Activated T-helper 17 cell treated with anti-CD3 and anti-CD28 coated beads, Interleukin-2, amount 50 U/mL, for 72 hours (primary cell): Measurements from ENCODE around the gene TAP1. TPM values are rescaled to one million over a fixed set of nuclear protein-coding genes. Genes with fewer than 3 reads are reported as not detected.

Experiments used
- ATAC-seq: fragments of 150-1000 bp; cut with Tn5 transposase; replicated peaks from 2 replicates; pipeline ENCODE4 v1.10.0; 2021; ENCODE audit warnings: mild to moderate bottlenecking, moderate library complexity
- H3K27ac Mint-ChIP-seq: one replicate; pipeline ENCODE4 v1.8.0; 2022; ENCODE audit warnings: mixed read lengths
- H3K27me3 Mint-ChIP-seq: one replicate; pipeline ENCODE4 v1.8.0; 2022; ENCODE audit warnings: mixed read lengths
- H3K36me3 Mint-ChIP-seq: one replicate; pipeline ENCODE4 v1.8.0; 2022; ENCODE audit warnings: low read depth, mild to moderate bottlenecking, mixed read lengths
- H3K4me1 Mint-ChIP-seq: one replicate; pipeline ENCODE4 v1.8.0; 2022; ENCODE audit warnings: mixed read lengths
- H3K4me3 Mint-ChIP-seq: one replicate; pipeline ENCODE4 v1.8.0; 2022; ENCODE audit warnings: mild to moderate bottlenecking, mixed read lengths
- H3K9me3 Mint-ChIP-seq: one replicate; pipeline ENCODE4 v1.8.0; 2022; ENCODE audit warnings: mixed read lengths
- total RNA-seq, 2 donors: library from RNA; stranded (reverse); gene quantifications; one replicate each; pipeline ENCODE4 v1.2.3, GENCODE V29; 2022

The TAP1 gene
- total RNA-seq, 2 donors from 2014 or later, result 302 to 387 TPM

- Mint-ChIP-seq H3K4me3 (peak overlapping the region; percentile 95), H3K9me3 (peaks cover 3% of the 10 kb centered on the region), H3K27ac (peak overlapping the region; percentile 93), H3K36me3 (peaks cover 95% of the 10 kb centered on the region), H3K27me3 (no peaks in the 10 kb centered on the region), H3K4me1 (peaks cover 51% of the 10 kb centered on the region)
- ATAC-seq, result no peak
Observed at GRCh38 chr6:32852018-32852843, 1.3 kb downstream of the TAP1 start.

- Mint-ChIP-seq H3K9me3 (peaks cover 3% of the 10 kb centered on the region), H3K36me3 (peaks cover 95% of the 10 kb centered on the region), H3K27me3 (no peaks in the 10 kb centered on the region), H3K27ac (peak overlapping the region; percentile 93), H3K4me3 (peak overlapping the region; percentile 95), H3K4me1 (peaks cover 46% of the 10 kb centered on the region)
- ATAC-seq, result no peak
Observed at GRCh38 chr6:32851025-32851424, 2.5 kb downstream of the TAP1 start.

- Mint-ChIP-seq H3K36me3 (peaks cover 95% of the 10 kb centered on the region), H3K27me3 (no peaks in the 10 kb centered on the region), H3K27ac (peak overlapping the region; percentile 100), H3K4me1 (peaks cover 42% of the 10 kb centered on the region), H3K4me3 (peak overlapping the region; percentile 95), H3K9me3 (peaks cover 3% of the 10 kb centered on the region)
- no peak for ATAC-seq
Observed at GRCh38 chr6:32849126-32849525, 4.4 kb downstream of the TAP1 start.

- peak overlapping the region; percentile 100 for H3K27ac Mint-ChIP-seq
- peak overlapping the region; percentile 95 for H3K4me3 Mint-ChIP-seq
- ATAC-seq, result no peak
- peaks cover 3% of the 10 kb centered on the region for H3K9me3 Mint-ChIP-seq
- peaks cover 100% of the 10 kb centered on the region for H3K36me3 Mint-ChIP-seq
- H3K27me3 Mint-ChIP-seq, result no peaks in the 10 kb centered on the region
- H3K4me1 Mint-ChIP-seq, result peaks cover 42% of the 10 kb centered on the region
Observed at GRCh38 chr6:32847795-32848194, 5.7 kb downstream of the TAP1 start.

GRCh38 chr6:32847004-32847403 is 6.5 kb downstream of the TAP1 start:
- peaks cover 100% of the 10 kb centered on the region for H3K36me3 Mint-ChIP-seq
- peaks cover 46% of the 10 kb centered on the region for H3K4me1 Mint-ChIP-seq
- H3K4me3 Mint-ChIP-seq, result peak overlapping the region; percentile 95
- ATAC-seq, result no peak
- H3K9me3 Mint-ChIP-seq, result peaks cover 3% of the 10 kb centered on the region
- no peaks in the 10 kb centered on the region for H3K27me3 Mint-ChIP-seq
- H3K27ac Mint-ChIP-seq, result peak overlapping the region; percentile 100

GRCh38 chr6:32845384-32845884 is 8.1 kb downstream of the TAP1 start:
- Mint-ChIP-seq H3K27me3 (no peaks in the 10 kb centered on the region), H3K27ac (peak overlapping the region; percentile 100), H3K9me3 (peaks cover 3% of the 10 kb centered on the region), H3K36me3 (peaks cover 100% of the 10 kb centered on the region), H3K4me1 (peaks cover 50% of the 10 kb centered on the region), H3K4me3 (peak overlapping the region; percentile 95)
- peak; percentile 27 for ATAC-seq

- H3K4me1 Mint-ChIP-seq, result peaks cover 49% of the 10 kb centered on the region
- peaks cover 100% of the 10 kb centered on the region for H3K36me3 Mint-ChIP-seq
- peak; percentile 0 for ATAC-seq
- peaks cover 3% of the 10 kb centered on the region for H3K9me3 Mint-ChIP-seq
- no peaks in the 10 kb centered on the region for H3K27me3 Mint-ChIP-seq
- H3K27ac Mint-ChIP-seq, result peak overlapping the region; percentile 100
- peak overlapping the region; percentile 95 for H3K4me3 Mint-ChIP-seq
Observed at GRCh38 chr6:32844839-32845383, 8.6 kb downstream of the TAP1 start.

- Mint-ChIP-seq H3K27ac (peak within 1 kb of the TSS; percentile 100), H3K4me1 (peaks cover 47% of the 10 kb centered on the region), H3K4me3 (peak within 1 kb of the TSS; percentile 95), H3K36me3 (peaks cover 95% of the 10 kb centered on the region), H3K27me3 (no peaks in the 10 kb centered on the region), H3K9me3 (peaks cover 3% of the 10 kb centered on the region)
- peak; percentile 81 for ATAC-seq
Observed at GRCh38 chr6:32843979-32844838, 9.3 kb downstream of the TAP1 start, which contains the start of gene PSMB8. Gene PSMB8, minus strand, starts transcription at chr6:32844047. Its CDS starts 51 bp downstream, at chr6:32843996.

GRCh38 chr6:32843331-32843978 is 10.0 kb downstream of the TAP1 start:
- H3K27me3 Mint-ChIP-seq, result no peaks in the 10 kb centered on the region
- H3K27ac Mint-ChIP-seq, result peak overlapping the region; percentile 100
- peak overlapping the region; percentile 95 for H3K4me3 Mint-ChIP-seq

GRCh38 chr6:32842690-32843089 is 10.8 kb downstream of the TAP1 start:
- peak overlapping the region; percentile 100 for H3K27ac Mint-ChIP-seq
- peaks cover 32% of the 10 kb centered on the region for H3K4me1 Mint-ChIP-seq
- H3K27me3 Mint-ChIP-seq, result no peaks in the 10 kb centered on the region
- no peaks in the 10 kb centered on the region for H3K9me3 Mint-ChIP-seq
- peaks cover 81% of the 10 kb centered on the region for H3K36me3 Mint-ChIP-seq
- ATAC-seq, result no peak
- H3K4me3 Mint-ChIP-seq, result peak overlapping the region; percentile 95

More at GRCh38 chr6:32843331-32843978, 10.0 kb downstream of the TAP1 start:
- peaks cover 3% of the 10 kb centered on the region for H3K9me3 Mint-ChIP-seq
- no peak for ATAC-seq
- H3K36me3 Mint-ChIP-seq, result peaks cover 87% of the 10 kb centered on the region
- peaks cover 39% of the 10 kb centered on the region for H3K4me1 Mint-ChIP-seq

GRCh38 chr6:32842021-32842650 is 11.4 kb downstream of the TAP1 start:
- no peaks in the 10 kb centered on the region for H3K27me3 Mint-ChIP-seq
- H3K27ac Mint-ChIP-seq, result peak overlapping the region; percentile 100
- no peaks in the 10 kb centered on the region for H3K9me3 Mint-ChIP-seq
- peak overlapping the region; percentile 95 for H3K4me3 Mint-ChIP-seq
- ATAC-seq, result no peak
- H3K4me1 Mint-ChIP-seq, result peaks cover 30% of the 10 kb centered on the region
- peaks cover 81% of the 10 kb centered on the region for H3K36me3 Mint-ChIP-seq

- Mint-ChIP-seq H3K4me1 (peaks cover 37% of the 10 kb centered on the region), H3K4me3 (peak overlapping the region; percentile 95), H3K27ac (peak overlapping the region; percentile 100), H3K27me3 (no peaks in the 10 kb centered on the region), H3K36me3 (peaks cover 81% of the 10 kb centered on the region), H3K9me3 (no peaks in the 10 kb centered on the region)
- peak; percentile 4 for ATAC-seq
Observed at GRCh38 chr6:32840604-32841246, 12.8 kb downstream of the TAP1 start.

GRCh38 chr6:32839356-32839755 is 14.1 kb downstream of the TAP1 start:
- H3K36me3 Mint-ChIP-seq, result peaks cover 81% of the 10 kb centered on the region
- peak overlapping the region; percentile 65 for H3K27ac Mint-ChIP-seq
- peak overlapping the region; percentile 95 for H3K4me3 Mint-ChIP-seq
- no peaks in the 10 kb centered on the region for H3K9me3 Mint-ChIP-seq
- ATAC-seq, result no peak
- H3K27me3 Mint-ChIP-seq, result no peaks in the 10 kb centered on the region
- peaks cover 49% of the 10 kb centered on the region for H3K4me1 Mint-ChIP-seq
